ENCODE results near the gene KCNJ14. TPM values are rescaled to one million over a fixed set of nuclear protein-coding genes. Genes with fewer than 3 reads are reported as not detected.

KCNJ14 gene
- total and polyA plus RNA-seq, 5 experiments from 2014 or later: 0.39 to 2.9 (median 1.6) TPM; not detected in 1

GRCh38 chr19:48461982-48462655 is 6.7 kb downstream of the KCNJ14 start:
- Mint-ChIP-seq H3K27me3 (no peaks in the 10 kb centered on the region), H3K4me1 (peaks cover 0 to 7% (median 2%) of the 10 kb centered on the region in 4 donors), H3K9me3 (no peaks in the 10 kb centered on the region), H3K27ac (no peak overlapping the region), H3K36me3 (peaks cover 0 to 12% (median under 1%) of the 10 kb centered on the region in 3 donors), H3K4me3 (no peak overlapping the region)
- POLR2A ChIA-PET: interaction anchor here (1.0 to 1.2 kb wide), 2 partner anchors 28 to 51 kb away, joined by 5 to 6 read pairs; no protein-coding TSS in a partner anchor
- ATAC-seq (no peak), DNase-seq (no peak)

GRCh38 chr19:48465215-48465614 is 9.8 kb downstream of the KCNJ14 start:
- Mint-ChIP-seq H3K27me3 (no peaks in the 10 kb centered on the region), H3K4me1 (peaks cover 10 to 21% (median 19%) of the 10 kb centered on the region in 4 donors), H3K4me3 (no peak overlapping the region), H3K9me3 (no peaks in the 10 kb centered on the region), H3K36me3 (peaks cover 0 to 2% (median 0%) of the 10 kb centered on the region in 3 donors), H3K27ac (no peak overlapping the region)
- DNase-seq (no peak), ATAC-seq (no peak)
- POLR2A ChIA-PET: interaction anchor here (0.6 kb wide), 1 partner anchor 163 kb away, joined by 3 read pairs; no protein-coding TSS in a partner anchor

- H3K27me3 Mint-ChIP-seq: no peaks in the 10 kb centered on the region
Observed at GRCh38 chr19:48466561-48467325, 11.4 kb downstream of the KCNJ14 start.

GRCh38 chr19:48468772-48469288 is 13.5 kb downstream of the KCNJ14 start:
- ATAC-seq (peak; percentile 89 to 91), DNase-seq (peak; percentile 95 to 100 (median 100))
- no peaks in the 10 kb centered on the region for H3K9me3 Mint-ChIP-seq
- H3K4me3 Mint-ChIP-seq: peak overlapping the region; percentile 84 to 99 (median 92)
- peaks cover 0 to 27% (median 0%) of the 10 kb centered on the region in 3 donors for H3K36me3 Mint-ChIP-seq
- H3K27ac Mint-ChIP-seq: peak overlapping the region; percentile 78 to 96 (median 94)
- peaks cover 14 to 41% (median 28%) of the 10 kb centered on the region in 4 donors for H3K4me1 Mint-ChIP-seq
- H3K27me3 Mint-ChIP-seq: no peaks in the 10 kb centered on the region
- POLR2A ChIA-PET: interaction anchor here (1.0 to 1.5 kb wide), 2 partner anchors 23 to 147 kb away, joined by 3 to 7 read pairs; partner anchors contain the start of gene GRWD1

More at GRCh38 chr19:48466561-48467325, 11.4 kb downstream of the KCNJ14 start:
- ATAC-seq (no peak), DNase-seq (no peak)
- POLR2A ChIA-PET: interaction anchor here (0.6 to 1.1 kb wide), 2 partner anchors 9 to 90 kb away, joined by 3 to 4 read pairs; no protein-coding TSS in a partner anchor
- Mint-ChIP-seq H3K4me1 (peaks cover 14 to 33% (median 28%) of the 10 kb centered on the region in 4 donors), H3K4me3 (peak overlapping the region in 1 of 10 donors; percentile 2), H3K36me3 (peaks cover 0 to 9% (median 0%) of the 10 kb centered on the region in 3 donors), H3K9me3 (no peaks in the 10 kb centered on the region), H3K27ac (peak overlapping the region in 5 of 10 donors; percentile 13 to 84 (median 61))

- POLR2A ChIA-PET: interaction anchor here (0.5 to 1.9 kb wide), 7 partner anchors 11 to 490 kb away, joined by 3 to 20 read pairs (median 4); partner anchors contain the start of gene DBP
- DNase-seq: peak in 5 of 10 donors; percentile 51 to 84 (median 58)
- peaks cover 12 to 40% (median 29%) of the 10 kb centered on the region in 4 donors for H3K4me1 Mint-ChIP-seq
- peaks cover 0 to 32% (median 0%) of the 10 kb centered on the region in 3 donors for H3K36me3 Mint-ChIP-seq
- peak within 1 kb of the TSS; percentile 84 to 99 (median 92) for H3K4me3 Mint-ChIP-seq
- peak in 1 of 2 donors; percentile 15 for ATAC-seq
- H3K27me3 Mint-ChIP-seq: no peaks in the 10 kb centered on the region
- no peaks in the 10 kb centered on the region for H3K9me3 Mint-ChIP-seq
- peak within 1 kb of the TSS; percentile 78 to 96 (median 94) for H3K27ac Mint-ChIP-seq
Observed at GRCh38 chr19:48469289-48469881, 14.0 kb downstream of the KCNJ14 start, which contains the start of gene CYTH2. Gene CYTH2 (plus strand): TSS chr19:48469369. CDS start chr19:48469508, 139 bp downstream.

- Mint-ChIP-seq H3K27ac (peak overlapping the region in 8 of 10 donors; percentile 40 to 96 (median 82)), H3K27me3 (no peaks in the 10 kb centered on the region), H3K4me3 (peak overlapping the region; percentile 76 to 99 (median 91)), H3K9me3 (no peaks in the 10 kb centered on the region), H3K4me1 (peaks cover 13 to 40% (median 29%) of the 10 kb centered on the region in 4 donors), H3K36me3 (peaks cover 0 to 40% (median 0%) of the 10 kb centered on the region in 3 donors)
- DNase-seq (peak in 1 of 10 donors; percentile 65), ATAC-seq (no peak)
- POLR2A ChIA-PET: interaction anchor here (0.5 to 1.9 kb wide), 7 partner anchors 10 to 596 kb away, joined by 3 to 20 read pairs (median 4); partner anchors contain the start of gene DBP
Observed at GRCh38 chr19:48469934-48470680, 14.7 kb downstream of the KCNJ14 start.

- Mint-ChIP-seq H3K27ac (peak overlapping the region in 7 of 10 donors; percentile 8 to 96 (median 77)), H3K4me3 (peak overlapping the region in 9 of 10 donors; percentile 53 to 99 (median 85)), H3K9me3 (no peaks in the 10 kb centered on the region), H3K4me1 (peaks cover 13 to 42% (median 29%) of the 10 kb centered on the region in 4 donors), H3K27me3 (no peaks in the 10 kb centered on the region), H3K36me3 (peaks cover 0 to 47% (median 0%) of the 10 kb centered on the region in 3 donors)
- DNase-seq (peak in 1 of 10 donors; percentile 52), ATAC-seq (no peak)
- POLR2A ChIA-PET: interaction anchor here (0.6 to 1.9 kb wide), 5 partner anchors 10 to 596 kb away, joined by 3 to 20 read pairs (median 4); partner anchors contain the start of gene DBP
Observed at GRCh38 chr19:48470856-48471255, 15.5 kb downstream of the KCNJ14 start.

- peak overlapping the region in 2 of 10 donors; percentile 39 to 40 for H3K27ac Mint-ChIP-seq
Observed at GRCh38 chr19:48471836-48472235, 16.5 kb downstream of the KCNJ14 start.

GRCh38 chr19:48473161-48473966 is 18.0 kb downstream of the KCNJ14 start:
- Mint-ChIP-seq H3K9me3 (no peaks in the 10 kb centered on the region), H3K36me3 (peaks cover 0 to 54% (median 0%) of the 10 kb centered on the region in 3 donors), H3K27me3 (no peaks in the 10 kb centered on the region), H3K4me1 (peaks cover 13 to 34% (median 23%) of the 10 kb centered on the region in 4 donors), H3K27ac (peak overlapping the region in 2 of 10 donors; percentile 34 to 52), H3K4me3 (no peak overlapping the region)
- DNase-seq (peak in 1 of 10 donors; percentile 57), ATAC-seq (no peak)
- POLR2A ChIA-PET: no interaction called here

More at GRCh38 chr19:48471836-48472235, 16.5 kb downstream of the KCNJ14 start:
- no peaks in the 10 kb centered on the region for H3K9me3 Mint-ChIP-seq
- peaks cover 0 to 54% (median 0%) of the 10 kb centered on the region in 3 donors for H3K36me3 Mint-ChIP-seq
- POLR2A ChIA-PET: no interaction called here
- H3K4me3 Mint-ChIP-seq: peak overlapping the region in 2 of 10 donors; percentile 59 to 99
- no peaks in the 10 kb centered on the region for H3K27me3 Mint-ChIP-seq
- peaks cover 13 to 40% (median 29%) of the 10 kb centered on the region in 4 donors for H3K4me1 Mint-ChIP-seq
- DNase-seq: no peak
- ATAC-seq: no peak

- peaks cover 11 to 30% (median 15%) of the 10 kb centered on the region in 4 donors for H3K4me1 Mint-ChIP-seq
- no peaks in the 10 kb centered on the region for H3K9me3 Mint-ChIP-seq
- ATAC-seq (no peak), DNase-seq (no peak)
- no peak overlapping the region for H3K4me3 Mint-ChIP-seq
- H3K27ac Mint-ChIP-seq: peak overlapping the region in 3 of 10 donors; percentile 6 to 79 (median 70)
- H3K36me3 Mint-ChIP-seq: peaks cover 0 to 54% (median 0%) of the 10 kb centered on the region in 3 donors
- POLR2A ChIA-PET: no interaction called here
- no peaks in the 10 kb centered on the region for H3K27me3 Mint-ChIP-seq
Observed at GRCh38 chr19:48474084-48474592, 18.8 kb downstream of the KCNJ14 start.
